ENCODE measurements around the gene FEV. TPM values are rescaled to one million over a fixed set of nuclear protein-coding genes. Genes with fewer than 3 reads are reported as not detected.
A peak's percentile ranks its signal among the peaks of the same experiment; 100 is the strongest.

FEV gene
- total RNA-seq, 1 donor = not detected

DNA sequence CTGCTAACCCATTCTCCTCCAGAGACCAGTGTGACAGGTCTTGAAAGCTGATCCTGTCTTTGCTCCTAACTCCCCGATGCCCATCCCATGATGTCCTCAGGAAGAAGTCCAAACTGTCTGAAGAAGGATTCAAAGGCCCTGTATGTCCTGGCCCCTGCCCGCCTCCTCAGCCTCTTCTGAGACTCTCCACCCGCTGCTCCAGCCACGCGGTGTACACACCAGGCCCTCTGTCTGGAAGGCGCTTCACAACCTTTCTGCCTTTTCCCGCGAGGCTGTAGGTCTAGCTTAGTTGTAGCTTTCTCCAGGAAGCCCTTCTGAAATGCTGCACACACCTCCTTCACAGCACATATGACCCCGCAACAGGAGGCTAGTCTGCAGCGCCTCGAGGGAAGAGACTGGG lies 31.7 kb upstream of the FEV start:
- DNase-seq (ENCODE audit: insufficient read length, low spot score, missing footprints) = peak; percentile 55
- peaks cover 25% of the 10 kb centered on the region for H3K27me3 ChIP-seq (ENCODE audit: insufficient read depth, low read length)

GRCh38 chr2:219010873-219011272 lies 25.9 kb upstream of the FEV start:
- Histone ChIP-seq H3K4me1 (ENCODE audit: insufficient read depth, low read length) (no peaks in the 10 kb centered on the region), H3K79me2 (ENCODE audit: insufficient read depth, low read length) (no peaks in the 10 kb centered on the region)
- DNase-seq (ENCODE audit: insufficient read length, low spot score, missing footprints) = peak; percentile 82

More for the DNA sequence above, 31.7 kb upstream of the FEV start:
- H3K79me2 ChIP-seq (ENCODE audit: insufficient read depth, low read length) = no peaks in the 10 kb centered on the region
- H4K20me1 ChIP-seq (ENCODE audit: insufficient read depth, low read length) = no peaks in the 10 kb centered on the region
- no peak overlapping the region for H3K4me3 ChIP-seq (ENCODE audit: insufficient read depth, low read length)
- no peak overlapping the region for H2AFZ ChIP-seq (ENCODE audit: low read length)
- H3K4me2 ChIP-seq (ENCODE audit: insufficient read depth, low read length) = no peak overlapping the region
- no peaks in the 10 kb centered on the region for H3K9me3 ChIP-seq (ENCODE audit: low read depth, low read length)
- H3K4me1 ChIP-seq (ENCODE audit: insufficient read depth, low read length) = no peaks in the 10 kb centered on the region
- TF ChIP-seq, protein P1, sequence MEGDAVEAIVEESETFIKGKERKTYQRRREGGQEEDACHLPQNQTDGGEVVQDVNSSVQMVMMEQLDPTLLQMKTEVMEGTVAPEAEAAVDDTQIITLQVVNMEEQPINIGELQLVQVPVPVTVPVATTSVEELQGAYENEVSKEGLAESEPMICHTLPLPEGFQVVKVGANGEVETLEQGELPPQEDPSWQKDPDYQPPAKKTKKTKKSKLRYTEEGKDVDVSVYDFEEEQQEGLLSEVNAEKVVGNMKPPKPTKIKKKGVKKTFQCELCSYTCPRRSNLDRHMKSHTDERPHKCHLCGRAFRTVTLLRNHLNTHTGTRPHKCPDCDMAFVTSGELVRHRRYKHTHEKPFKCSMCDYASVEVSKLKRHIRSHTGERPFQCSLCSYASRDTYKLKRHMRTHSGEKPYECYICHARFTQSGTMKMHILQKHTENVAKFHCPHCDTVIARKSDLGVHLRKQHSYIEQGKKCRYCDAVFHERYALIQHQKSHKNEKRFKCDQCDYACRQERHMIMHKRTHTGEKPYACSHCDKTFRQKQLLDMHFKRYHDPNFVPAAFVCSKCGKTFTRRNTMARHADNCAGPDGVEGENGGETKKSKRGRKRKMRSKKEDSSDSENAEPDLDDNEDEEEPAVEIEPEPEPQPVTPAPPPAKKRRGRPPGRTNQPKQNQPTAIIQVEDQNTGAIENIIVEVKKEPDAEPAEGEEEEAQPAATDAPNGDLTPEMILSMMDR (IDR thresholded peaks at IDR 0.05; ENCODE audit: extremely low read depth, low read depth, low read length) = no peak
- H3K36me3 ChIP-seq (ENCODE audit: insufficient read depth, low read length) = no peaks in the 10 kb centered on the region
- H3K27ac ChIP-seq (ENCODE audit: low read depth, low read length) = no peak overlapping the region

DNA sequence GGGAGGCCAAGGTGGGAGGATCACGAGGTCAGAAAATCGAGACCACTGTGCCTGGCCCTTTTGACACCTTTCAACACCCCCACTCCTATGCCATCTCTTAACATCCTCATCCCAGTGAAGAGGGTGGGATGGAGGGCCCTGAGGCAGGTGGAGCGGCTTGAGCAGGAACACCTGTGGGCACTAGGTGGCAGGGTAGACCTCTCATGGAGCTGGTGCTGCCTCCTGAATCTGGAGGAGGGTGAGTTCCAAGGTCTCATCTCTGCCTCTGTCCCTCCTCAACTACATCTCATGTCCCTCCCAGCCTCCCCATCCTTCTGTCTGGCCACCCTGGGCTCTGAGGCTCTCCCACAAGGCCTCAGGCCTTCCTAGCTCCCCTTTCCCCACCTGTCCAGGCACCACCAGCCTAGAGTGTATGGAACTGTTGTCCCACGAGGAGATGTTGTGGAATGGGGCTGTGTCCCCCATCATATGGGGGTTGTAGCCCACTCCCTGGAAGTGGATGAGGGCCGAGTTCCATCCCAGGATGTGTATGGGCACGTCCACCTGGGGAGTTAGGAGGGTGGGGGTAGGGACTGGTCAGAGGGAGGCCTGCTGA lies 25.3 kb upstream of the FEV start:
- peaks cover 12% of the 10 kb centered on the region for H3K27me3 ChIP-seq (ENCODE audit: insufficient read depth, low read length)
- H3K4me3 ChIP-seq (ENCODE audit: insufficient read depth, low read length) = no peak overlapping the region
- H3K4me2 ChIP-seq (ENCODE audit: insufficient read depth, low read length) = no peak overlapping the region
- H3K4me1 ChIP-seq (ENCODE audit: insufficient read depth, low read length) = no peaks in the 10 kb centered on the region
- no peaks in the 10 kb centered on the region for H3K79me2 ChIP-seq (ENCODE audit: insufficient read depth, low read length)
- no peaks in the 10 kb centered on the region for H3K9me3 ChIP-seq (ENCODE audit: low read depth, low read length)
- H3K36me3 ChIP-seq (ENCODE audit: insufficient read depth, low read length) = no peaks in the 10 kb centered on the region
- peak; percentile 82 for DNase-seq (ENCODE audit: insufficient read length, low spot score, missing footprints)
- H3K27ac ChIP-seq (ENCODE audit: low read depth, low read length) = no peak overlapping the region
- H4K20me1 ChIP-seq (ENCODE audit: insufficient read depth, low read length) = no peaks in the 10 kb centered on the region
- TF ChIP-seq, protein P1 (IDR thresholded peaks at IDR 0.05; ENCODE audit: extremely low read depth, low read depth, low read length) = peak; percentile 19
- H2AFZ ChIP-seq (ENCODE audit: low read length) = no peak overlapping the region

More at GRCh38 chr2:219010873-219011272, 25.9 kb upstream of the FEV start:
- no peak overlapping the region for H3K27ac ChIP-seq (ENCODE audit: low read depth, low read length)
- H3K36me3 ChIP-seq (ENCODE audit: insufficient read depth, low read length) = no peaks in the 10 kb centered on the region
- H4K20me1 ChIP-seq (ENCODE audit: insufficient read depth, low read length) = no peaks in the 10 kb centered on the region
- no peak overlapping the region for H3K4me2 ChIP-seq (ENCODE audit: insufficient read depth, low read length)
- H3K27me3 ChIP-seq (ENCODE audit: insufficient read depth, low read length) = peaks cover 6% of the 10 kb centered on the region
- TF ChIP-seq, protein P1 (IDR thresholded peaks at IDR 0.05; ENCODE audit: extremely low read depth, low read depth, low read length) = no peak
- H2AFZ ChIP-seq (ENCODE audit: low read length) = no peak overlapping the region
- no peaks in the 10 kb centered on the region for H3K9me3 ChIP-seq (ENCODE audit: low read depth, low read length)
- no peak overlapping the region for H3K4me3 ChIP-seq (ENCODE audit: insufficient read depth, low read length)

GRCh38 chr2:219009294-219009693 lies 24.3 kb upstream of the FEV start:
- H3K27me3 ChIP-seq (ENCODE audit: insufficient read depth, low read length) = peaks cover 20% of the 10 kb centered on the region
- H3K4me3 ChIP-seq (ENCODE audit: insufficient read depth, low read length) = no peak overlapping the region
- no peaks in the 10 kb centered on the region for H4K20me1 ChIP-seq (ENCODE audit: insufficient read depth, low read length)
- H3K27ac ChIP-seq (ENCODE audit: low read depth, low read length) = no peak overlapping the region
- TF ChIP-seq, protein P1 (IDR thresholded peaks at IDR 0.05; ENCODE audit: extremely low read depth, low read depth, low read length) = no peak
- no peak overlapping the region for H2AFZ ChIP-seq (ENCODE audit: low read length)
- DNase-seq (ENCODE audit: insufficient read length, low spot score, missing footprints) = peak; percentile 27
- no peaks in the 10 kb centered on the region for H3K4me1 ChIP-seq (ENCODE audit: insufficient read depth, low read length)
- no peaks in the 10 kb centered on the region for H3K36me3 ChIP-seq (ENCODE audit: insufficient read depth, low read length)
- no peaks in the 10 kb centered on the region for H3K79me2 ChIP-seq (ENCODE audit: insufficient read depth, low read length)
- no peaks in the 10 kb centered on the region for H3K9me3 ChIP-seq (ENCODE audit: low read depth, low read length)
- H3K4me2 ChIP-seq (ENCODE audit: insufficient read depth, low read length) = no peak overlapping the region

All from osteoblast (primary cell).